Parathyroid adenoma (tissue), 2 donors: ENCODE measurements around the gene CEBPZ.
"Not testable (repeated sequence)": the region's sequence is repeated elsewhere in the genome, so short reads cannot be mapped to it uniquely, and the experiment has no call there.

Experiments used
- H2AFZ ChIP-seq: fragments of 300-600 bp; sonication (generic); one replicate; pipeline ENCODE4 v1.7.0; 2017; ENCODE audit warnings: antibody characterized with exemption, mild to moderate bottlenecking
- H3K27ac ChIP-seq: fragments of 300-600 bp; sonication (generic); one replicate; pipeline ENCODE4 v1.7.0; 2017
- H3K27me3 ChIP-seq: fragments of 300-600 bp; sonication (generic); one replicate; pipeline ENCODE4 v1.7.0; 2017; ENCODE audit warnings: low read length; ENCODE audit not compliant: control insufficient read depth, insufficient read depth
- H3K36me3 ChIP-seq: fragments of 300-600 bp; sonication (generic); one replicate; pipeline ENCODE4 v1.7.0; 2017; ENCODE audit warnings: low read length; ENCODE audit not compliant: control insufficient read depth, insufficient read depth
- H3K4me1 ChIP-seq: fragments of 300-600 bp; sonication (generic); one replicate; pipeline ENCODE4 v1.7.0; 2017; ENCODE audit warnings: control low read depth
- H3K4me2 ChIP-seq: fragments of 300-600 bp; sonication (generic); one replicate; pipeline ENCODE4 v1.7.0; 2017; ENCODE audit warnings: low read length
- H3K4me3 ChIP-seq: fragments of 300-600 bp; sonication (generic); one replicate; pipeline ENCODE4 v1.7.0; 2017; ENCODE audit warnings: low read depth, low read length
- H3K79me2 ChIP-seq: fragments of 300-600 bp; sonication (generic); one replicate; pipeline ENCODE4 v1.7.0; 2017; ENCODE audit warnings: control low read depth
- H3K9ac ChIP-seq: fragments of 300-600 bp; sonication (generic); one replicate; pipeline ENCODE4 v1.7.0; 2017; ENCODE audit warnings: mild to moderate bottlenecking
- H3K9me3 ChIP-seq: fragments of 300-600 bp; sonication (generic); one replicate; pipeline ENCODE4 v1.7.0; 2017; ENCODE audit warnings: low read length; ENCODE audit not compliant: control insufficient read depth
- CTCF ChIP-seq: fragments of 300-600 bp; sonication (generic); IDR thresholded peaks from one replicate; pipeline ENCODE4 v1.7.0; 2017; ENCODE audit warnings: antibody characterized with exemption, mild to moderate bottlenecking
- donor health status: primary hyperparathyroidism.

CEBPZ gene

GRCh38 chr2:37205689-37206341, 25.6 kb downstream of the CEBPZ start:
- Histone ChIP-seq H3K79me2 (peaks cover 21% of the 10 kb centered on the region), H3K9ac (no peak overlapping the region), H3K9me3 (peaks cover 3% of the 10 kb centered on the region), H3K27me3 (no peaks in the 10 kb centered on the region), H3K4me2 (no peak overlapping the region), H3K4me3 (no peak overlapping the region), H3K36me3 (no peaks in the 10 kb centered on the region), H3K27ac (no peak overlapping the region), H3K4me1 (no peaks in the 10 kb centered on the region), H2AFZ (no peak overlapping the region)
- no peak for TF ChIP-seq CTCF

- not testable (repeated sequence) for H2AFZ ChIP-seq, H3K27me3 ChIP-seq, H3K27ac ChIP-seq, H3K9me3 ChIP-seq, H3K9ac ChIP-seq, H3K4me3 ChIP-seq, H3K4me1 ChIP-seq, H3K36me3 ChIP-seq, H3K4me2 ChIP-seq
- peaks cover 21% of the 10 kb centered on the region for H3K79me2 ChIP-seq
Measured at GRCh38 chr2:37205071-37205661, 26.2 kb downstream of the CEBPZ start.

- TF ChIP-seq CTCF, result no peak
- H3K4me2 ChIP-seq, result no peak overlapping the region
- H3K27ac ChIP-seq, result no peak overlapping the region
- H3K79me2 ChIP-seq, result peaks cover 21% of the 10 kb centered on the region
- H2AFZ ChIP-seq, result no peak overlapping the region
- no peaks in the 10 kb centered on the region for H3K4me1 ChIP-seq
- H3K9me3 ChIP-seq, result no peaks in the 10 kb centered on the region
- H3K4me3 ChIP-seq, result no peak overlapping the region
- no peak overlapping the region for H3K9ac ChIP-seq
- H3K36me3 ChIP-seq, result no peaks in the 10 kb centered on the region
- H3K27me3 ChIP-seq, result no peaks in the 10 kb centered on the region
Measured at GRCh38 chr2:37203708-37204107, 27.7 kb downstream of the CEBPZ start.

- no peaks in the 10 kb centered on the region for H3K36me3 ChIP-seq
- H3K9me3 ChIP-seq, result no peaks in the 10 kb centered on the region
- H3K4me1 ChIP-seq, result no peaks in the 10 kb centered on the region
- TF ChIP-seq CTCF, result no peak
- peaks cover 19% of the 10 kb centered on the region for H3K79me2 ChIP-seq
- H2AFZ ChIP-seq, result no peak overlapping the region
- no peak overlapping the region for H3K4me2 ChIP-seq
- H3K27me3 ChIP-seq, result no peaks in the 10 kb centered on the region
- H3K9ac ChIP-seq, result no peak overlapping the region
- H3K4me3 ChIP-seq, result no peak overlapping the region
- no peak overlapping the region for H3K27ac ChIP-seq
Measured at GRCh38 chr2:37201766-37202165, 29.6 kb downstream of the CEBPZ start.

GRCh38 chr2:37201208-37201607, 30.2 kb downstream of the CEBPZ start:
- H3K27me3 ChIP-seq, result no peaks in the 10 kb centered on the region
- H3K4me1 ChIP-seq, result no peaks in the 10 kb centered on the region
- no peaks in the 10 kb centered on the region for H3K9me3 ChIP-seq
- no peak for TF ChIP-seq CTCF
- no peaks in the 10 kb centered on the region for H3K36me3 ChIP-seq
- no peak overlapping the region for H3K4me3 ChIP-seq
- no peak overlapping the region for H3K27ac ChIP-seq
- H3K4me2 ChIP-seq, result no peak overlapping the region
- H3K79me2 ChIP-seq, result peaks cover 16% of the 10 kb centered on the region
- H3K9ac ChIP-seq, result no peak overlapping the region
- H2AFZ ChIP-seq, result no peak overlapping the region
